HG02970 (cell line): ENCODE measurements around the gene ARL9.

Experiments used
- ATAC-seq: cut with Tn5 transposase; IDR thresholded peaks from one replicate; pipeline ENCODE4 v1.9.1; 2021; ENCODE audit warnings: mild to moderate bottlenecking, moderate library complexity, moderate number of reproducible peaks; ENCODE audit not compliant: unreplicated experiment, low FRiP score

ARL9 gene

GRCh38 chr4:56531149-56531770 is 25.7 kb downstream of the ARL9 start:
- no peak for ATAC-seq

- no peak for ATAC-seq
Measured at GRCh38 chr4:56531823-56532222, 26.2 kb downstream of the ARL9 start.

- ATAC-seq = no peak
Measured at GRCh38 chr4:56532239-56532638, 26.6 kb downstream of the ARL9 start.

GRCh38 chr4:56535915-56536314 is 30.3 kb downstream of the ARL9 start:
- ATAC-seq = no peak

GRCh38 chr4:56537147-56537546 is 31.6 kb downstream of the ARL9 start:
- ATAC-seq = no peak

- no peak for ATAC-seq
Measured at GRCh38 chr4:56540826-56541225, 35.2 kb downstream of the ARL9 start.

GRCh38 chr4:56544573-56545131 is 39.1 kb downstream of the ARL9 start:
- peak; percentile 96 for ATAC-seq

DNA sequence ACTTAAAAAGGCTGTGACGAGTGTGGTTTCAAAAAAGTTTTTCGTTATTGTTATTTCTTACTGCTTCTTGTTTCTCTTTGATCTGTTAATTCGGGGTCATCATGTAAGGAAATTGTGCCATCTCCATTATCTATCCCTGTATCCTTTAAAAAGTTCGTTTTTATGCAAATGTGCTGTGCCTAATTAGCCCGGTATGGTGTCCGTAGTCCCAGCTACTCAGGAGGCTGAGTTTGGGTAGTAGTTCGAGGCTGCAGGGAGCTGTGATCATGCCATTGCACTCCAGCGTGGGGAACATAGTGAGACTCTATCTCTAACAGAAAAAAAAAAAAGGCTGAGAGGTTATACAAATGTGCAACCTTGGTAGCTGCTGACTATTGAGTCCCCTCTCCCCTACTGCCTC is 45.1 kb downstream of the ARL9 start:
- no peak for ATAC-seq

DNA sequence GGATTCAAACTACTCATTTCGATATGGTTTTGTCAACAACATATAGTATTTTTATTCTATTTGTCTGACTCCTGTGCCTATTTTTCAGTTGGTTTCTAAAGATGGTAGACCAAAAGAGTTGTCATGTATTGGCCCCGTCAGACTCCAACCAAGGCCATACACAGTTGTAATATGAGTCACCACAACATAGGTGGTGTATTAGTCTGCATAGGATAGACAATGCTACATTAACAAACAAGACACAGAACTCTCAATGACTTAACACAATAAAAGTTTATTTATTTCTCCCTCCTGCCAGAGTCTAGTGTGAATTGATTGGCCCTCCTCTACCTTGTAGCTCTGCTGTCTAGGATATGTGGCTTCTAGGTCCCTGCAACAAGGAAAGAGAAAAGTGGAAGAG is 45.9 kb downstream of the ARL9 start:
- no peak for ATAC-seq

GRCh38 chr4:56552273-56552672 is 46.7 kb downstream of the ARL9 start:
- no peak for ATAC-seq

GRCh38 chr4:56570041-56570440 is 64.5 kb downstream of the ARL9 start:
- no peak for ATAC-seq
